Upper lobe of left lung (tissue), 4 donors: ENCODE measurements around the gene KCNJ15.

Source experiments
- POLR2A ChIP-seq, 4 donors: fragments of 450-650 bp; IDR thresholded peaks; one replicate each; pipeline ENCODE4 v1.5.1; 2016 to 2017; ENCODE audit warnings: antibody characterized with exemption in 4 of 4, mild to moderate bottlenecking in 2 of 4
- TF ChIP-seq, protein P1 (sequence below), 6 experiments: fragments of 450-650 bp in 4 of 6; fragments of 200-600 bp in 2 of 6; sonication (generic) in 2 of 6; IDR thresholded peaks; one replicate each; pipeline ENCODE4 v1.5.1; 2016 to 2019; ENCODE audit warnings: antibody characterized with exemption in 6 of 6

DNA sequence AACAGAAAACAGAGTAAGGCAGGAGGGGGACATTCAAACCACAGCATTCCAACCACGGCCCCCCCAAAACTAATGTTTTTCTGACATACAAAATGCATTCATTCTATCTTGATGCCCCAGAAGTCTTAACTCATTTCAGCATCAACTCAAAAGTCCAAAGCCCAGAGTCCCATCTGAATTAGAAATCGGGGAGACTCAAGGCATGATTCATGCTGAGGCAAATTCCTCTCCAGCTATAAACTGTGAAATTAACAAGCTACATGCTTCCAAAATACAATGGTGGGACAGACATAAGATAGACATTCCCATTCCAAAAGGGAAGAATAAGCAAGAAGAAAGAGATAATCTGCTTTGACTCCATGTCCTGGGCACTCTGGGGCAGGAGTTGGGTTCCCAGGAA, 73.9 kb downstream of the KCNJ15 start:
- TF ChIP-seq, protein P1, sequence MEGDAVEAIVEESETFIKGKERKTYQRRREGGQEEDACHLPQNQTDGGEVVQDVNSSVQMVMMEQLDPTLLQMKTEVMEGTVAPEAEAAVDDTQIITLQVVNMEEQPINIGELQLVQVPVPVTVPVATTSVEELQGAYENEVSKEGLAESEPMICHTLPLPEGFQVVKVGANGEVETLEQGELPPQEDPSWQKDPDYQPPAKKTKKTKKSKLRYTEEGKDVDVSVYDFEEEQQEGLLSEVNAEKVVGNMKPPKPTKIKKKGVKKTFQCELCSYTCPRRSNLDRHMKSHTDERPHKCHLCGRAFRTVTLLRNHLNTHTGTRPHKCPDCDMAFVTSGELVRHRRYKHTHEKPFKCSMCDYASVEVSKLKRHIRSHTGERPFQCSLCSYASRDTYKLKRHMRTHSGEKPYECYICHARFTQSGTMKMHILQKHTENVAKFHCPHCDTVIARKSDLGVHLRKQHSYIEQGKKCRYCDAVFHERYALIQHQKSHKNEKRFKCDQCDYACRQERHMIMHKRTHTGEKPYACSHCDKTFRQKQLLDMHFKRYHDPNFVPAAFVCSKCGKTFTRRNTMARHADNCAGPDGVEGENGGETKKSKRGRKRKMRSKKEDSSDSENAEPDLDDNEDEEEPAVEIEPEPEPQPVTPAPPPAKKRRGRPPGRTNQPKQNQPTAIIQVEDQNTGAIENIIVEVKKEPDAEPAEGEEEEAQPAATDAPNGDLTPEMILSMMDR (IDR thresholded peaks at IDR 0.05), result no peak
- TF ChIP-seq POLR2A (IDR thresholded peaks at IDR 0.05), result no peak
